LNCaP clone FGC (cell line): ENCODE results near the gene ORC5.

Source experiments
- DNase-seq: peaks from one replicate; pipeline ENCODE4 v3.0.0-alpha.2; 2011; ENCODE audit warnings: low read depth
- H3K4me3 ChIP-seq: 2 replicates; pipeline ENCODE4 v1.5.1; 2011; ENCODE audit warnings: mild to moderate bottlenecking, low read depth, low read length, control low read depth
- TF ChIP-seq, protein P1 (sequence below): IDR thresholded peaks from 2 replicates; pipeline ENCODE4 v1.5.1; 2012; ENCODE audit warnings: mild to moderate bottlenecking; ENCODE audit not compliant: control insufficient read depth, insufficient read depth; ENCODE audit errors: extremely low read depth

The ORC5 gene

DNA sequence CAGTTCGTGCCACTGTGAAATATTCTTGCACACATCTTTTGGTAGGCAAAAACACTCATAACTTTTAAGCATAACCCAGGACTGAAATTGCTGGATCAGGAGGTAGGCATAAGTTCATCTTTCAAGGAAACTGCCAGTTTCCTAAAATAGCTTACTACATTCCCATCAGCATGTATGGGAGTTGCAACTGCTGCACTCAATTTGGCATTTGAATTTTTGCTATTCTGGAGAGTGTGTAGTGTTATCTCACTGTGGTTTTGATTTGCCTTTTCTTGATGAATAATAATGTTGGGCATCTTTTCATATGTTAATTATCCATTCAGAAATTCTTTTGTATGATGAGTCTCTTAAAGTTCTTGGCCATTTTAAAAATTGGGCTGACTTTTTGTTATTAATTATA is 95.2 kb downstream of the ORC5 start:
- DNase-seq, result no peak
- TF ChIP-seq, protein P1, sequence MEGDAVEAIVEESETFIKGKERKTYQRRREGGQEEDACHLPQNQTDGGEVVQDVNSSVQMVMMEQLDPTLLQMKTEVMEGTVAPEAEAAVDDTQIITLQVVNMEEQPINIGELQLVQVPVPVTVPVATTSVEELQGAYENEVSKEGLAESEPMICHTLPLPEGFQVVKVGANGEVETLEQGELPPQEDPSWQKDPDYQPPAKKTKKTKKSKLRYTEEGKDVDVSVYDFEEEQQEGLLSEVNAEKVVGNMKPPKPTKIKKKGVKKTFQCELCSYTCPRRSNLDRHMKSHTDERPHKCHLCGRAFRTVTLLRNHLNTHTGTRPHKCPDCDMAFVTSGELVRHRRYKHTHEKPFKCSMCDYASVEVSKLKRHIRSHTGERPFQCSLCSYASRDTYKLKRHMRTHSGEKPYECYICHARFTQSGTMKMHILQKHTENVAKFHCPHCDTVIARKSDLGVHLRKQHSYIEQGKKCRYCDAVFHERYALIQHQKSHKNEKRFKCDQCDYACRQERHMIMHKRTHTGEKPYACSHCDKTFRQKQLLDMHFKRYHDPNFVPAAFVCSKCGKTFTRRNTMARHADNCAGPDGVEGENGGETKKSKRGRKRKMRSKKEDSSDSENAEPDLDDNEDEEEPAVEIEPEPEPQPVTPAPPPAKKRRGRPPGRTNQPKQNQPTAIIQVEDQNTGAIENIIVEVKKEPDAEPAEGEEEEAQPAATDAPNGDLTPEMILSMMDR, result no peak
- H3K4me3 ChIP-seq, result no peak overlapping the region

DNA sequence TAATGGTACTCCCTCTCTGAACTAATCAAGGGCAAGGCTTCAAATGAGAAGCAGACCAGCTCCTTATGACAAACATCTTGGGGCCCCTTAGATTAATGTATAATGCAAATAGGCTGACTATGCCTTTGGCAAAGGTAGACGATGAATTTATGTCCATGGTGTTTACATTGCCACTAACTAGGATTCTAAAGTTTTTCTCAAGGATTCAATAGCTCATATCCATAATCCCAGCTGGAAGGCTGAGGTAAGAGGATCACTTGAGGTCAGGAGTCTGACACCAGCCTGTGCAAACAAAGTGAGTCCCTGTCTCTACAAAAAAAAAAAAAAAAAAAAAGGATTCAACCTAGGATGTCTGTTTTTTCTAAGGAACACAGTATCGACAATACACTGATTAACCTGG is 96.5 kb downstream of the ORC5 start:
- DNase-seq, result peak; percentile 56
- TF ChIP-seq, protein P1, result no peak
- no peak overlapping the region for H3K4me3 ChIP-seq

DNA sequence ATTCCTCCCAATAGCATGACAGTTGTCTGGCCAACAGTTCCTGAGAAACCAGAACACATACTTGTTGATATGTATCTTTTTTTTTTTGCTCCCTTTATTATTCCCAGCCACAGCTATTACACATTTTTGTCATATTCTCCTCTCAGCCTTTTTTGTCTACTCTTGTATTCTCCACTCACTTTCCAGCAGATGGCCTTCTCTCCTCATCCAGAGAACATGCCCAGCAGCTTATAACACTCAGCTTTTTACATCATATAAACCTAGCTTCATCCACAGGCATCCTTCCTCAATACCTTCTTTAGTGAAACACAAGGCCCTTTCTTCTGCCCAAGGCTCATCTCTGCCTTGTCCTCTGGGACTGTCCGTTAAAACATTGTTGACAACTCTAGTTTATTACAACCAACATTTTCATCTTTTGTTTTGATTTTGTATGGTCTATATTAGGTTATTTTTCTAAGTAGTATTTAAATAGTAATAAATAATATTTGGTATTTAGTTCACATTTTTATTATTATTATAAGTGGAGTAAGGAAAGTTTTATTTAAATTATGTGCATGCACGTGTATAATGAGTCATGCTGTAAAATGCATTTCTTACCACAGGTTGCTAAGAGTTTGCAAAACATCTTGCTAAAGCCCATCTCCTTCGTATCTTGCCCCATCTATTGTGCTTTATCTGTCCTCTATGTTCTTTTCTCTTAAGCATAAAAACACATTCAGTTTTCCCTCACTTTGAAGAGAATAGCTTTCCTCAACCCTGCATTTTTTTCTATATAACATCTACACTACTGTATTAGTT is 101.5 kb downstream of the ORC5 start:
- DNase-seq, result no peak
- TF ChIP-seq, protein P1, result peak; percentile 55
- no peak overlapping the region for H3K4me3 ChIP-seq

DNA sequence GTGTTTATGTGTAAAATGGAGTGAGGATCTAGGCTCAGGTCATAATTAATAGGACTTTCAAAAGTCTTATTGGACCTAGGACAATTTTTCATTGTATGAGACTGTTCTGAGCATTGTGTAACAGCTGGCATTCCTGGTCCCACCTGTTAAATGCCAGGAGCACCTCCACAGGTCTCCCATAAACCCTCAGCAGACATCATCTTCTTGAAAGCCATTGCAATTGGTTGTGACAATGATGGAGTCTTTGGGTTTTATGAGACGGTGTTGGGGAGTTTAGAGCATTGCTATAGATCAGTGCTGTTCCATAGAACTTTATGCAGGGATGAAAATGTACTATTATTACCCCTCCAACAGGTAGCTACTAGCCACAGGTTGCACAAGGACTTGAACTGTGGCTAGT is 108.9 kb downstream of the ORC5 start:
- no peak overlapping the region for H3K4me3 ChIP-seq
- TF ChIP-seq, protein P1, result no peak
- DNase-seq, result no peak

DNA sequence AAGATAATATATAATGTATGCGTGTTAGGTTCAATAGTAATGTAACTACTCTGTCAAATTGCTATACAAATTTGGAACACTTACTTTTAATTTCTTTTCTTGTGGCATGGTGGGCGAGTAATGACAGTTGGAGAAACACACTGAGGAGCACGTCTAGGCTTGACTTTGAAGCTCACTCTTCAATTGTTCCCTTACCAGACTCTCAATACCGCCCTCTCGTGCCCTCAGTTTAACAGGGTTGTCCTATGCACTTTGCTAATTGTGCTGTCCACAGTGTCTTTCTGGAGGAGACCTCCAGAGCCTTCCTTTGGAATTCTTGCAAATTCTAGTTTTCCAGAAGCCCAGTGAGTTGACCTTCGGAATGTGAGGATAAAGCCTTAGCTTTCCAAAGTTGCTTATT is 111.1 kb downstream of the ORC5 start:
- H3K4me3 ChIP-seq, result no peak overlapping the region
- TF ChIP-seq, protein P1, result peak; percentile 57
- no peak for DNase-seq

DNA sequence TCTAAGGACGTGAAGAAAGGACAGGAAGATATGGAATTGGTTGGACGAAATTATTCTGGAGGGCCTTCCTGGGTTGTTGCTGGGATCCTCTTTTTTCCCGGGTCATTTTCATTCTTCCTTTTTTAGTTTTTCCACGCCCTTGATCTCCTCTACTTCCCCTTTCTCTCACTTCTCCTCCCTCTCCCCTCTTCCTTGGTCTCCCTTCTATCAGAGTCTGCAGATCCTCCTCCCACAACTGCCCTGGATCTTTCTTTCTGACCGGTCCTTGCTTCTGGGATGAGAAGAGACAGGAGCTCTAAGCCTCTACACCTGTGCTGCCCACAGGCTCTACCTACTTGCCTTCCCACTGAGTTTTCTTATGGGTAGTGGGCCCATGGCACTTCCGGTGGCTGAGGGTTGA is 114.7 kb downstream of the ORC5 start:
- no peak overlapping the region for H3K4me3 ChIP-seq
- TF ChIP-seq, protein P1, result no peak
- no peak for DNase-seq

DNA sequence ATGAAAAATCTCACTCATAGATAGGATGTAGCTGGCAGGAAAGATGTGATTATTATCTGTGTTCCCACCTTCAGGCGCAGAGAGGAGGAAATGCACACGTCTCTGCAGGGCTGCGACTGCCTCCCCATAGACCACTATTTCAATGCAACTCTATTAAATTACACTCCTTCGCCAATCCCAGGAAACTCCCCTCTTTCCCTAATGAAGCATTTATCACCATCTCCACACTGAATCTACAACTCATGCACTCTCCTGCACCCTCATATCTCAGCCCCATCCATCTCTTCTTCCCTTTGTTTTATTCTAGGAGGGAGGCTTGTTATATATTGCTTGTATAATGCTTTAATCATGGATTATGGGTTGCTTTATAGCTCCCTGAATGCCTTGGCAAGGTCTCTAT is 116.6 kb downstream of the ORC5 start:
- TF ChIP-seq, protein P1, result no peak
- no peak overlapping the region for H3K4me3 ChIP-seq

More for the DNA sequence above, 116.6 kb downstream of the ORC5 start:
- no peak for DNase-seq
